Keratinocyte (primary cell): ENCODE data around the gene BAIAP2L2. TPM values are rescaled to one million over a fixed set of nuclear protein-coding genes. Genes with fewer than 3 reads are reported as not detected.

Experiments used
- DNase-seq: peaks from one replicate; pipeline ENCODE4 v3.0.0-alpha.2; 2011; ENCODE audit warnings: low read depth, missing footprints, low spot score
- FAIRE-seq: peaks from 2 replicates; lab custom pipeline; 2011; peaks lifted over from hg19 to GRCh38; lab: Jason Lieb, UNC
- H2AFZ ChIP-seq: 2 replicates; pipeline ENCODE4 v1.6.0; 2012; ENCODE audit warnings: low read length, control low read depth, inconsistent platforms; ENCODE audit not compliant: control insufficient read depth
- H3K27ac ChIP-seq: 2 replicates; pipeline ENCODE4 v1.5.1; 2011; ENCODE audit warnings: low read length; ENCODE audit not compliant: control insufficient read depth, insufficient read depth
- H3K27me3 ChIP-seq: 3 replicates; pipeline ENCODE4 v1.6.0; 2011; ENCODE audit warnings: low read length; ENCODE audit not compliant: control insufficient read depth, insufficient read depth; ENCODE audit errors: extremely low read depth
- H3K36me3 ChIP-seq, 2 experiments: 2 replicates in 1 of 2; 3 replicates in 1 of 2; pipeline ENCODE4 v1.5.1; 2011; ENCODE audit warnings: low read length in 2 of 2, mild to moderate bottlenecking in 1 of 2; ENCODE audit not compliant: control insufficient read depth in 2 of 2, insufficient read depth in 2 of 2; ENCODE audit errors: extremely low read depth in 1 of 2
- H3K4me1 ChIP-seq: 3 replicates; pipeline ENCODE4 v1.5.1; 2011; ENCODE audit warnings: low read length; ENCODE audit not compliant: control insufficient read depth, insufficient read depth; ENCODE audit errors: extremely low read depth
- H3K4me2 ChIP-seq: 3 replicates; pipeline ENCODE4 v1.6.0; 2011; ENCODE audit warnings: low read depth, low read length; ENCODE audit not compliant: control insufficient read depth, insufficient read depth; ENCODE audit errors: extremely low read depth
- H3K4me3 ChIP-seq, 3 experiments: fragments of 200-600 bp in 1 of 3; sonication (generic) in 1 of 3; 2 replicates in 2 of 3; 3 replicates in 1 of 3; pipeline ENCODE4 v1.5.1; 2011 to 2016; ENCODE audit warnings: low read length in 3 of 3, mild to moderate bottlenecking in 3 of 3, control low read depth in 2 of 3, inconsistent platforms in 1 of 3, low read depth in 1 of 3, mixed read lengths in 1 of 3, mixed run types in 1 of 3, moderate library complexity in 1 of 3; ENCODE audit not compliant: control insufficient read depth in 2 of 3, insufficient read depth in 2 of 3; ENCODE audit errors: extremely low read depth in 1 of 3
- H3K79me2 ChIP-seq: 2 replicates; pipeline ENCODE4 v1.6.0; 2012; ENCODE audit warnings: low read length; ENCODE audit not compliant: control insufficient read depth, insufficient read depth
- H3K9ac ChIP-seq: 3 replicates; pipeline ENCODE4 v1.6.0; 2011; ENCODE audit warnings: low read length; ENCODE audit not compliant: control insufficient read depth, insufficient read depth; ENCODE audit errors: extremely low read depth
- H3K9me1 ChIP-seq: 3 replicates; pipeline ENCODE4 v1.6.0; 2011; ENCODE audit warnings: low read length; ENCODE audit not compliant: control insufficient read depth, insufficient read depth; ENCODE audit errors: extremely low read depth
- H3K9me3 ChIP-seq: 2 replicates; pipeline ENCODE4 v1.5.1; 2012; ENCODE audit warnings: low read depth, low read length; ENCODE audit not compliant: control insufficient read depth
- H4K20me1 ChIP-seq: 3 replicates; pipeline ENCODE4 v1.6.0; 2011; ENCODE audit warnings: low read length; ENCODE audit not compliant: control insufficient read depth, insufficient read depth; ENCODE audit errors: extremely low read depth
- EZH2 ChIP-seq: IDR thresholded peaks from one replicate; pipeline ENCODE4 v1.6.1; 2012; ENCODE audit warnings: inconsistent platforms, mild to moderate bottlenecking, low read length, moderate library complexity
- dilution Hi-C: fragments of 300-500 bp; cut with MboI; formaldehyde crosslinking; loops from one replicate; pipeline ENCODE4 v1.7.0; 2020; ENCODE audit warnings: low sequenced_read_pairs; ENCODE audit not compliant: extremely low pct_ligation_motif_present
- polyA plus RNA-seq, 5 experiments: library from polyadenylated mRNA; depleted of rRNA in 3 of 5; stranded (reverse) in 3 of 5; stranded (forward) in 1 of 5; unstranded in 1 of 5; fragments of >200 nt; gene quantifications; 1 replicate in 1 of 5; 2 replicates in 3 of 5; 3 replicates in 1 of 5; pipeline versions ENCODE4 v1.2.1 to v1.2.3, GENCODE V29; 2011 to 2012; ENCODE audit warnings: missing spikeins in 2 of 5, low read depth in 1 of 5, low replicate concordance in 1 of 5
- TF ChIP-seq, protein P1 (sequence below), 3 experiments: IDR thresholded peaks in 1 of 3; conservative IDR thresholded peaks in 1 of 3; optimal IDR thresholded peaks in 1 of 3; 2 replicates in 2 of 3; 3 replicates in 1 of 3; pipeline versions ENCODE3 to v1.5.1; 2011; ENCODE audit warnings: low read length in 3 of 3, mild to moderate bottlenecking in 3 of 3, moderate library complexity in 2 of 3, control low read depth in 1 of 3, inconsistent platforms in 1 of 3; ENCODE audit not compliant: insufficient read depth in 2 of 3; ENCODE audit errors: extremely low read depth in 1 of 3

The BAIAP2L2 gene
- polyA plus RNA-seq, 1 donor (not counting 4 experiments of a cell fraction or from before 2014, with no cell fraction given) = 2.3 TPM

DNA sequence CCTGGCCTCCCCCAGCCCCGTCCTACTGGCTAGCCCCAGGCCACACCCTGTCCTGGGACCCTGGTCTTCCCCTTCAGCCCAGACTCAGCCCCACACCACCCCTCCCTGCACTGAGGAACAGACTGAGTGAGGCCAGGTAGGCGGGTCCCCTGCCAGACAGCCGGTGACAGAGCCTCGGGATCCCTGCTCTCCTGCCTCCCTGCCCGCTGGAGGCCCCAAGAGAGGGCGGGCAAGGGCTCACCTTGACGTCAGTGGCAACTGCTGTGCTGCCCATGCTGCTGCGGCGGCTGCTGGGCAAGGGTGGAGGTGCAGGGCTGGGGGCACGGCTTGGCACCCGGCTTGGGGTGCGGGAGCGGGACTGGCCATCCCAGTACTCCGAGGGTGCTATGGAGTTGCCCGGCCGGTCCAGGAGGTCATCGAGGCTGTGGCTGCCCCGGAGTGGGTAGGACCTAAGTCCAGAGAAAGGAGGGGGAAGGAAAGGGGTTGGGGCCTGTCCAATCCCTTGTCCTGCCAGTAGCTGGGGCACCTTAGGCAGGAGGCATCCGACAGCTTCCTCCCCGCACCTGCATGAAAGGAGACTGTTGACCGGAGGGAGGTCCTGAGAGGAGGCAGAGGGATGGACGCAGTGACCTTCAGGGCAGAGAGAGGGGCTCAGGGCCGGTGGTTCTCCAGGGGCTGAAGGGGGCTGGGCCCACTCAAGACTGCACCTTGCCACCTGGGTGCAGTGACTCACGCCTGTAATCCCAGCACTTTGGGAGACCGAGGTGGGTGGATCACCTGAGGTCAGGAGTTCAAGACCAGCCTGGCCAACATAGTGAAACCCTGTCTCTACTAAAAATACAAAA is 24.3 kb downstream of the BAIAP2L2 start:
- H3K4me3 ChIP-seq = no peak overlapping the region
- no peaks in the 10 kb centered on the region for H4K20me1 ChIP-seq
- no peak for FAIRE-seq
- no peaks in the 10 kb centered on the region for H3K9me3 ChIP-seq
- peaks cover 3% of the 10 kb centered on the region for H3K4me1 ChIP-seq
- dilution Hi-C loops = no loop called here
- no peak overlapping the region for H3K4me2 ChIP-seq
- no peaks in the 10 kb centered on the region for H3K79me2 ChIP-seq
- H3K36me3 ChIP-seq = no peaks in the 10 kb centered on the region
- no peak for TF ChIP-seq EZH2
- TF ChIP-seq, protein P1, sequence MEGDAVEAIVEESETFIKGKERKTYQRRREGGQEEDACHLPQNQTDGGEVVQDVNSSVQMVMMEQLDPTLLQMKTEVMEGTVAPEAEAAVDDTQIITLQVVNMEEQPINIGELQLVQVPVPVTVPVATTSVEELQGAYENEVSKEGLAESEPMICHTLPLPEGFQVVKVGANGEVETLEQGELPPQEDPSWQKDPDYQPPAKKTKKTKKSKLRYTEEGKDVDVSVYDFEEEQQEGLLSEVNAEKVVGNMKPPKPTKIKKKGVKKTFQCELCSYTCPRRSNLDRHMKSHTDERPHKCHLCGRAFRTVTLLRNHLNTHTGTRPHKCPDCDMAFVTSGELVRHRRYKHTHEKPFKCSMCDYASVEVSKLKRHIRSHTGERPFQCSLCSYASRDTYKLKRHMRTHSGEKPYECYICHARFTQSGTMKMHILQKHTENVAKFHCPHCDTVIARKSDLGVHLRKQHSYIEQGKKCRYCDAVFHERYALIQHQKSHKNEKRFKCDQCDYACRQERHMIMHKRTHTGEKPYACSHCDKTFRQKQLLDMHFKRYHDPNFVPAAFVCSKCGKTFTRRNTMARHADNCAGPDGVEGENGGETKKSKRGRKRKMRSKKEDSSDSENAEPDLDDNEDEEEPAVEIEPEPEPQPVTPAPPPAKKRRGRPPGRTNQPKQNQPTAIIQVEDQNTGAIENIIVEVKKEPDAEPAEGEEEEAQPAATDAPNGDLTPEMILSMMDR (optimal IDR thresholded peaks at IDR 0.05 in 1 of 3, IDR thresholded peaks at IDR 0.05 in 1 of 3, conservative IDR thresholded peaks at IDR 0.05 in 1 of 3; ENCODE audit: extremely low read depth in 1 of 3, insufficient read depth in 2 of 3, low read length in 3 of 3) = no peak
- DNase-seq = no peak
- no peak overlapping the region for H3K9ac ChIP-seq
- no peak overlapping the region for H2AFZ ChIP-seq
- no peak overlapping the region for H3K27ac ChIP-seq
- peaks cover 20% of the 10 kb centered on the region for H3K27me3 ChIP-seq
- no peaks in the 10 kb centered on the region for H3K9me1 ChIP-seq

DNA sequence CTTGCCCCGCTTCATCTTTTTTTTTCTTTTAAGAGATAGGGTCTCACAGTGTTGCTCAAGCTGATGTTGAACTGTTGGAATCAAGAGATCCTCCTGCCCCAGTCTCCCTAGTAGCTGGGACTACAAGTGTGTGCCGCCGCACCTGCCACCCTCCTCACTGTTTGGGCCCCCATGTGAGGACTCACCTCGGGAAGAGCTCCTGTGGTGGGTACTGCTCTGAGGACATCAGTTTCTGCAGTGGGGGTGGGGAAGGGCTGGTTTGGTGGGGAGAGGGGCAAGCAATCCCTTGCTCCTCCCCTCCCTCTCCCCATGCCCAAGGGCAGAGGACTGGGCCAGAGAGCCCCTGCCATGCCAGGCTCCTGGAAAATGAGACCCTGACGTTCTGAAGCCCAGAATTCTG is 25.0 kb downstream of the BAIAP2L2 start:
- no peak overlapping the region for H2AFZ ChIP-seq
- no peaks in the 10 kb centered on the region for H3K9me1 ChIP-seq
- H3K4me1 ChIP-seq = peaks cover 3% of the 10 kb centered on the region
- H3K9ac ChIP-seq = no peak overlapping the region
- peaks cover 27% of the 10 kb centered on the region for H3K27me3 ChIP-seq
- no peak overlapping the region for H3K27ac ChIP-seq
- DNase-seq = no peak
- TF ChIP-seq, protein P1 (optimal IDR thresholded peaks at IDR 0.05 in 1 of 3, IDR thresholded peaks at IDR 0.05 in 1 of 3, conservative IDR thresholded peaks at IDR 0.05 in 1 of 3; ENCODE audit: extremely low read depth in 1 of 3, insufficient read depth in 2 of 3, low read length in 3 of 3) = no peak
- TF ChIP-seq EZH2 = no peak
- H3K36me3 ChIP-seq = no peaks in the 10 kb centered on the region
- no peak overlapping the region for H3K4me3 ChIP-seq
- FAIRE-seq = no peak
- H4K20me1 ChIP-seq = no peaks in the 10 kb centered on the region
- no peak overlapping the region for H3K4me2 ChIP-seq
- H3K9me3 ChIP-seq = no peaks in the 10 kb centered on the region
- H3K79me2 ChIP-seq = no peaks in the 10 kb centered on the region
- dilution Hi-C loops = no loop called here
